Neural progenitor cell (in vitro differentiated cells): Measurements from ENCODE around the gene MPPED2.

ENCODE experiments used
- CTCF ChIP-seq: fragments of 200-600 bp; sonication (generic); IDR thresholded peaks from 2 replicates; pipeline ENCODE4 v1.5.1; 2017; ENCODE audit warnings: antibody characterized with exemption, mild to moderate bottlenecking
- EZH2 ChIP-seq: fragments of 200-600 bp; sonication (generic); IDR thresholded peaks from 2 replicates; pipeline ENCODE4 v1.6.1; 2017; ENCODE audit warnings: antibody characterized with exemption, mild to moderate bottlenecking, moderate library complexity

- no peak for TF ChIP-seq CTCF
- no peak for TF ChIP-seq EZH2
Measured at GRCh38 chr11:30543066-30543465, 43.1 kb downstream of the MPPED2 start.
